ENCODE results near the gene EPRS1. TPM values are rescaled to one million over a fixed set of nuclear protein-coding genes. Genes with fewer than 3 reads are reported as not detected.

Gene EPRS1
- total RNA-seq: 63.6 TPM

DNA sequence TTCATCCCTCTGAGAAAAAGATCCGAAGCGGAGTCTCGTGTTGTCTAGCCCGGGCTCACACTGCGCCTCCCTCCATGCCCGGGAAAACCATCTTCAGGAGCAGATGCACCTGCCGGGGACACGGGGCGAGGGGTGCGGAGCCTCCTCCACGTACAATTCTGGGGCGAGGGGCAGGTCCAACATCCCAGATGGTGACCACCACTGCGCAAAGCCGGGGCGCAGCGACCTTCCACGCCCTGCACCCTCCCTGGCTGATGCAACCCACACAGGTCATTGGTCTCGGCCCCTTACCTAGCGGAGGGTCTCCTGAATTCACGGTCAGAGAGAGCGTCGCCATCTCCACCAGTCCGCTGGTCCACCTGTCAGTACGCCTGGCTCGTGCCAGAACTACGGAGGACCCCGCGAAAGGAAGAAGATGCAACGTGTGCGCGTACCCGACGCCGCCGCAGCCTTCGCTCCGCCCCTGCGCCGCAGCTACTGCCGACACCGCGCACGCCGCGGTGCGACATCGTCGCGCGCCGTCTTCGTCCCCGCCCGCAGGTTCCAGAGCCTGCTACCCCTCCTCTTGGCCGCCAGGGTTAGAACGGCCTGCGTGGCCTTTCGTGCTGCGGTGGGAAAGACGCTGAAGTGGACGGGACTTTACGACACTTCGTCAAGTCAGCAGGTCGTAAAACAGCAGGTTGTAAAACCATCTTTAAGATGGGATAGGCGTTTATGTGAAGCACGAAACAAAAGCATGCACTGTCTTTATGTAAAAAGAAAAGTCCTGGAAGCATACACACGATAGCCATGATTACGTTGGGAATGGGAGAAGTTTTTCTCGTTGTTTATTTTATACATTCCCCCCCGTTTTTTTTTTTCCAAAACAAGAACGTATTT is at the start of gene EPRS1:
Gene EPRS1 (minus strand): TSS at position 454 of the 879 bp plus-strand sequence. CDS start 117 bp downstream, at position 337.

DNA sequence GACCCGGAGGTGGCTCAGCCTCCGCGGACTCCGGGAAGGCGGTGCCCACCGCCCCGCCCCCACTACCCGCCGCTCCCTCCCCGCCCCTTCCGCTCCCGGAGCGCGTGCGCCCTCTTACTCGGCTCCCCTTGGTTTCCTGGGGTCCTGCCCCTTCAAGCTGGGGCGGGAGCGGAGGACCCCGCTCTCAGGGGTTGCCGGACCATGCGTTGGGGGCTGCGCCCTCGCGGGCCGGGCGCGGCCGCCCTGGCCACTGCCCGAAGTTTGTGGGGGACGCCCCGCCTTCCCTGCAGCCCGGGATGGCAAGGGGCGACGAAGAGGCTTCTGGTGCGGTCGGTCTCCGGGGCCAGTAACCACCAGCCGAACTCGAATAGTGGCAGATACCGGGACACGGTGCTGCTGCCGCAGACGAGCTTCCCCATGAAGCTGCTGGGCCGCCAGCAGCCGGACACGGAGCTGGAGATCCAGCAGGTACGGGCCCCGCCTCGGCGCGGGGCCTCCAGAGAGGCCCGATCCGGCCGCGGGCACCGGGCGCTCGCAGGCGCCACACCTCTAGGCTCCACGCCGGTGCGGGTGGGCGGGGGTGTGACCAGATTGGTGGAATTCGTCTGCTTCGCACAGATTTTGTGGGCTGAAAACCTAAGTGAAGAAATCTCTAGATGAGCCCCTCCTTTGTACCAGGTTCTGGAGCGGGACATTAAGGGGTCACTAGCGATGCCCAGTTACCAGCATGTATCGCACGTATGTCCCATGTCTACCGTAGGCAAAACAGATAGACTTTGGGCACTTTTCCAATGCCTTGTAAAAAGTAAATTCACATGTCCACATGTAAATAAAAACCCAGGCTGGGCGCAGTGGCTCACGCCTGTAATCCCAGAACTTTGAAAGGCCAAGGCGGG is 48.0 kb upstream of the EPRS1 start, which contains the start of gene IARS2:
Gene IARS2 (plus strand): TSS at position 117 of the 896 bp plus-strand sequence. CDS start 85 bp downstream, at position 202.

DNA sequence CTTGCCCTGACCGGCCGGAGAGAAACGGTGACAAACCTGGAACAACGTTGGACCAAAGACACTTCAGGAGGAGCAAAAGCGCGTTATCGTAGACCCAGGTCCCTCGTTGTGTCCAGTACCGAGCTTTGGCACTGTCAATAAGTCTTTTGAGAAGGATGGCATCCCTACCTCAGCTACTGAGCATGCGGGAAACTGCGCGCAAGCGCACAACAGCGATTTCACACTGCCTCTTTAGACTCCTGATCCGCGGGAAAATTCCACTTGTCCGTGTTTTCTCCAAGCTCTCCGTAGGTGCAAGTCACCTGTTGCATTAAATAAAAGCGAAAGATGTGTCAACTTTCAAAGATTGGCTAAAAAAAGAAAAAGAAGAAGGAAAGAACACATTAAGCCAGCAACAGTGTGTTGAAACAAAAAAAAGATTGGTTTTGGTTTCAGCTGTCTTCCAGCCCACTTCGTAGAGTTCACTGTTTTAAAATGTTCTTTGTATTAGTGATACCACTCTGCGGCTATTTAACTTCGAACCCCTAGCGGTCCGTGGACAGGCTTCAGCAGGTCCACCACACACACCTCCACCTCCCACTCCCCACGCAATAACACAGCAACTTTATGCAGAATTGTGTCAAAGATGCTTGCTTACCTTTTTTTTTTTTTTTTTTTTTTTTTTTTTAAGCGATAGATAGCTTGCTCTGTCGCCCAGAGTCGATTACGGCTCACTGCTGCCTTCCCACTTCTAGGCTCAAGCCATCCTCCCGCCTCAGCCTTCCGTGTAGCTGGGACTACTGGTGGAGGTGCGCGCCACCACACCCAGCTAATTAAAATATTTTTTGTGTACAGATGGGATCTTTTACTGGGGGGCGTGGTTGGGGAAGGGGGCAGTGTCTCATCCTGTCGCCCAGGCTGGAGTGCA is 43.6 kb upstream of the EPRS1 start, which contains the start of gene BPNT1:
Gene BPNT1 (minus strand): TSS at position 139 of the 907 bp plus-strand sequence. CDS start 9,942 bp downstream, outside the sequence.

Other genes with a start within 250 kb of the EPRS1 start
- 0.53 TPM for gene SLC30A10, start 117.9 kb downstream of the EPRS1 start, total RNA-seq
- gene BPNT1, start 43.3 kb upstream of the EPRS1 start, total RNA-seq: 21.8 TPM
- 104 TPM for gene IARS2, start 47.6 kb upstream of the EPRS1 start, total RNA-seq
- 32.4 TPM for gene RAB3GAP2, start 225.9 kb upstream of the EPRS1 start, total RNA-seq